NCI-H446 treated with DMSO at 0.1 percent for 48 hours (cell line): ENCODE results near the gene SLC66A1.

Source experiments
- DNase-seq: peaks from one replicate; lab custom pipeline; 2025; lab: John Stamatoyannopoulos, UW

The SLC66A1 gene

GRCh38 chr1:19305880-19306279 lies 6.2 kb upstream of the SLC66A1 start:
- no peak for DNase-seq

DNA sequence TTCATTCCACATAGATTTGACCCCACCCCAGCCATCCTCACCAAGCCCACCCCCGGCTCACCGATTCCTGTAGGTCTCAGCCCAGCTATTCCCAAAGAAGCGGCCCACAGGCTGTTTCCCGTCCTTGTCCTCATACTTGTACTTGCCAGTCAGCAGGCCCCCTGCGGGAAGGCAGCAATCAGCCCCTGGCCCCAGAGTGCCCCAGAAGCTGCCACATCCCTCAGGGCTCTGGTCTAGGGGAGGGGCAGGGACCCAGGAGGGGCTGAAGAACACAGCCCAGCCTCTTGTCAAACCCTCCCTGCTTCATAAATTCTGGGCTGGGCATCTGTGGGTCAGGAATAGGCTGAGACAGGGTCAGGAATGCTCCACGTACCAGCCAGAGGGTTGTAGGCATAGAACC lies 5.2 kb upstream of the SLC66A1 start:
- DNase-seq: no peak

- DNase-seq: no peak
Observed at GRCh38 chr1:19307794-19308508, 4.2 kb upstream of the SLC66A1 start.

DNA sequence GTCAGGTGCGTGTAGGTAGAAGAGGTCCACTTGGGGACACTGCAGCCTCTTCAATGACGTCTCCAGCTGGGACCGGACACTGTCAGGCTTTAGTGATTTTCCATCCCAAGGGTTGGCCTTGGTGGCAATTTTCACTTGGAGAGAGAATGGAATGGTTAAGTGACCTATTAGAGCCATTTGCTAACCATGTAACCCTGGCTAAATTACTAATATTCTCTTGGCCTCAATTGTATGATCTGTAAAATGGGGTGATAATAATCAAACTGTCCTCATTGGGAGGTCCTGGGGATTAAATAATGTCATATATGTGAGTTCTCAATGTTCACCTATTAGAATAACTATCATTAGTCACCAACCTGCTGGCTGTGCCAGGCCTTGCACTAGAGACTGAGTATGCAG lies 3.6 kb upstream of the SLC66A1 start:
- no peak for DNase-seq

DNA sequence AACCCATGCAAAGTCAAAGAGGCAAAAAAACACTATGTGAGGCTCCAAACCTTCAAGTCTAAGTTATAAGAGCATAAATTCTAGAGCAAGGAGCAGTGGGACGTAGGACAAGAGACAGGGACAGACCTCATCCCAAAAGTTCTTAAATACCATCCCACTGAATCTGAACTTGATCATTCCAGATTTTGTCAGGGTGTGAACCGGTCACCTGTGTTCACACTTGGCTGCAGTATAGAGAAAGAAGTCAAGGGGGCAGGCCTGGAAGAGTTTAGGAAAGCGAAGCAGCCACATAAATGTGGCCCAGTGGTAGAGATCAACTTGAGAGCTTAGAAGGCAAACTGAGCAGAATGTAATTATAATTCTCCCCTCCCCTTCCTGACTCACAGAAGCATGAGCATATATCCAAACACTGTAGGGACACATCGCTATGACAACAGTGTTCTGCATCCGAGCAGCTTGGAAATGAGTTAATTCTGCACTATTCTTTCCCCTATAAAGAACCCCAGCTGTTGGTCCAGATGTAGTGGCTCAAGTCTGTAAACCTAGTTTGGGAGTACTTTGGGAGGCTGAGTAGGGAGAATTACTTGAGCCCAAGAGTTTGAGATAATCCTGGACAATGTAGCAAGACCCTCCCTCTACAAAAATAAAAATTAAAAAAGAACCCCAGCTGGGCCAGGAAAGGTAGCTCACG lies 2.9 kb upstream of the SLC66A1 start:
- no peak for DNase-seq

DNA sequence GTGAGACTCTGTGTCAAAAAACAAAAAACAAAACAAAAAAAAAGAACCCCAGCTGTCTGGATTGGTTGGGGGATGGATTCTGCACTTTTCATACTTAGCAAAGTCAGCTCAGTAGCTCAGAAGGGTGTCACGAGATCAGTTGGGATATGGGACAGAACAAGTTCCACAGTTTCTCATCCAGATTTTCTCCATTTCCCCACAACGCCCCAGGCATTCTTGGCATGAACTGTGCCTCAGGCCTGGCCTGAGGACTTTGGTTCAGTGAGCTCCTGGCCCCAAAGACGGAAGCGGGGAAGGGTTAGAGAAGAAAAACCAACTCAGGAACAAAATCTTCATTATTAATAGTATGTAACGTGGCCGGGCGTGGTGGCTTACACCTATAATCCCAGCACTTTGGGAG lies 2.1 kb upstream of the SLC66A1 start:
- DNase-seq: no peak

DNA sequence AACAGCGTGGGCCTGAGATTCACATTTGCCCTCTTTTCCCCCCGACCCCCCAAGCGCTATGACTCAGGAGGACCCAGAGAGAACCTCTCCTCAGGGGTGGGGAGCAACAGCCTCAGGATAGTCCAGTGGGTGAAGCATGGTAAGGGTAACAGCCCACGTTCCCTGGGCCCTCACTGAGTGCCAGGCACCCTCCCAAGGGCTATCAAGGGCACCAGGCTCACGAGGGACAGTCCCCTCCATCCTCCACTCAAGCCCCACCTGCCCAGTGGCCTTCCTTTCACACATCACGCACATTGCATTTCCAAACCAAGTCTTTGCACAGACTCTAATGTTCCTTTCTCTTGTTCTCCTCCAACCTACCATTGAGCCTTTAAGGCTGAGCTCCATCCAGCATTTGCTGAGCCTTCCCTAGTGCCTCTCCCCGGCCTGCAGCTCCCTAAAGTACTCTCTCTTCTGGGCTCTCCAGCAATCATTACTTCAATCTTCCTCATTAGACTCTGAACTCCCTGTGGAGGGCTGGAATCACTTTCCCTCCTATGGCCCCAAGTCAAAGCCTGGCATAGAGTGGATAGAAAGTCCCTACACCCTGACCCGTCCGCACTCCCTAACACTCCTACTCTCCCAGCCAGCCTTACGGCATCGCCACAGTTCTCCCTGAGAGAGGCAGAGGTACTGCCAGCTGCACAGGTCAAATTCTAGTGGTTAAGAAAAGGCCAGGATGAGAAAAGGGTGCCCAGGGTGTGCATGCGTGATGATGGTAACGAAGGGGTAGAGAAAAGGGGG lies 1.2 kb upstream of the SLC66A1 start:
- no peak for DNase-seq

DNA sequence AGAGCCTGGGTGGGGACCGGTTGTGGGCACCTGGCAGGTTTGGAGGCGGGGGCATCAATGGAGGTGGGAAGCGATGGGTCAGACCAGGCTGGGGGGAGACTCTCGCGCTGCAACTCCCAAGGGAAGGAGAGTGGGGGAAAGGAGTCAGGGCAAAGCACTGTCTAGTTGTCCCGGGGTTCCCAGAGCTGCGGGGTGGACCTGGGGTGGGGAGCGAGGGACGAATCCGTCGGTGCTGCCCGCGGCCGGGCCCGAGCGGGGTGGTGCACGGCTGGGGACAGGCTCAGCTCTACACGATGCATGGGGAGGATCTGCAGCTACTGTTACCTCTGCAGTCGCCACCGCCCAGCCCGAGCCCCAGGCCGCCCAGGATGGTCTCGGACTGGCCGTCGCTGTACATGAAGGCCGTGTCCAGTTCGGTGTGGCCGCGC lies 609 bp upstream of the SLC66A1 start:
- DNase-seq: no peak

DNA sequence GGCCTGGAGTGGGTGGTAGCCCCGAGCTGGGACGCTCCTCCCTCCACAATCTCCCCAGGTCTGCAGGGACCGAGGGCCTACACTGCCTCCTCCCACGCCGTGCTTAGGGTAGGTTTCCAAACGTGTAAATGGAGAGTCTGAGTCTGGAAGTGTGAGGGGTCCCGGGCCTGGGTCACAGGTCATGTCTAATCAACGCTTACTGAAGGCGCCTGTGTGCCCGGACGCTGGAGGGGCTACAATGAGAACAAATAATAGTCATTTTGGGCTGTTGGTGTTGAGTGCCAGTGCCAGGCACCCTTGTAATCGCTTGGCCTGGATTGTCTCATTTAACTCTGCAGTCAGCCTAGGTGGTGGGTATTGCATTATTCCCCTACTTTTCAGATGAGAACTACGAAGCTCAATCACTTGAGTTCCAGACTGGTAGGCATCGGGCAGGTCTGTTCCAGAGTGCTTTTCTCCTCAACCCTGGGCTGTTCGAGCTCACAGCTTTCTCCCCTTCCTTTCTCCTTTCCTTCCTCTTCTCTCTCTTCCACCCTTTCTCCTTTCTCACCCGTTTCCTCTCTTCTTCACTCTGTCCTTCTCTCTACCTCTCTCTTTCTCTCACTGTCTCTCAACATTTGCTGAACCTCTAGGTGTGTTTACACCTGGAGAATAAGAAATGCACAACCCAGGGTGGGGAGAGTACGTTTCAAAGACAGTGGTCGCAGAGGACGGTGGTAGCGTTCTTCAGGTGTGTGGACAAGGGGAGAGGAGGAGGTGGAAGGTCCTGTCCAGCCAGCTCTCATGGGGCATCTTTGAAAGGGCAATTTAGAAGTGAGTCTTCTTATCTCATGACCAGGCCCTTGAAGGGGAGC lies 883 bp downstream of the SLC66A1 start:
- no peak for DNase-seq

DNA sequence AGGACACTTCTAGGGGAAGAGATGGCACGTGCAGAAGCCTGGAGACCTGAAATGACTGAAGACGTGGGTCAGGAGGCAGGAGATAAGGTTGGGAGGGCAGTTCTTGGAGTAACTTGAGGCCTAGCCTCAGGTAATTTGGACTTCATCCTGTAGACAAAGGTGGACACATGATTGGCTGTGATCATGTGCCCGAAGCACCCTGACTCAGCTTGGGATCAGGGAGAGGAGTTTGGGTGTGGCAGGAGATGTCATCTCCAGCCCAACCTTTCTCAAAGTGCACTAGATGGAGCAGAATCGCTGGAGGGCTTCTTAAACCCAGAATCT lies 1.5 kb downstream of the SLC66A1 start:
- no peak for DNase-seq

- DNase-seq: no peak
Observed at GRCh38 chr1:19313961-19314882, 2.1 kb downstream of the SLC66A1 start.

GRCh38 chr1:19315378-19316198 lies 3.5 kb downstream of the SLC66A1 start:
- DNase-seq: no peak

GRCh38 chr1:19317126-19317910 lies 5.2 kb downstream of the SLC66A1 start:
- no peak for DNase-seq

DNA sequence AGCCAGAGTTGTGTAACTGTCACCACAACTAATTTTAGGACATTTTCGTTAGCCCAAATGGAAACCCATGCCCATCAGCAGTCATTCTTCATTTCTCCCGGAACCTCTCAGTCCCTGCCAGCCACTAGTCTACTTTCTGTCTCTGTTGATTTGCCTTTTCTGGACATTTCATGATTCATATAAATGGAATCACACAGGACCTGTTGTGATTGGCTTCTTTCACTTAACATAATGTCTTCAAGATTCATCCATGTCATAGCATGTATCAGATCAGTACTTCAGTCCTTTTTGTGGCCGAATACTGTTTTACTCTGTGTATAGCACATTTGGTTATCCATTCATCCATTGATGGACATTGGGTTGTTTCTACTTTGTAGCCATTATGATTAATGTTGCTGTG lies 7.1 kb downstream of the SLC66A1 start:
- DNase-seq: no peak

DNA sequence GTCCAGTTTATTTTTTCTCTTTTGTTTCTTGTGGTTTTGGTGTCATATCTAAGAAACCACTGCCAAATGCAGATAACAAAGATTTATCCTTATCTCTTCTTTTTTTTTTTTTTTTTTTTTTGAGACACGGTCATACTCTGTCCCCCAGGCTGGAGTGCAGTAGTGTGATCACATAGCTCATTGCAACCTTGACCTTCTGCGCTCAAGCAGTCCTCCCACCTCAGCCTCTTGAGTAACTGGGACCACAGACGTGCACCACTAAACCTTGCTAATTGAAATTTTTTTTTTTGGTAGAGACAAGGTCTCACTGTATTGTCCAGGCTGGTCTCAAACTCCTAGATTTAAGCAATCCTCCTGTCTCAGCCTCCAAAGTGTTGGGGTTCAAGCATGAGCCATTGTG lies 8.9 kb downstream of the SLC66A1 start:
- no peak for DNase-seq

GRCh38 chr1:19322481-19322880 lies 10.4 kb downstream of the SLC66A1 start:
- no peak for DNase-seq

GRCh38 chr1:19323987-19324664 lies 12.0 kb downstream of the SLC66A1 start:
- no peak for DNase-seq

DNA sequence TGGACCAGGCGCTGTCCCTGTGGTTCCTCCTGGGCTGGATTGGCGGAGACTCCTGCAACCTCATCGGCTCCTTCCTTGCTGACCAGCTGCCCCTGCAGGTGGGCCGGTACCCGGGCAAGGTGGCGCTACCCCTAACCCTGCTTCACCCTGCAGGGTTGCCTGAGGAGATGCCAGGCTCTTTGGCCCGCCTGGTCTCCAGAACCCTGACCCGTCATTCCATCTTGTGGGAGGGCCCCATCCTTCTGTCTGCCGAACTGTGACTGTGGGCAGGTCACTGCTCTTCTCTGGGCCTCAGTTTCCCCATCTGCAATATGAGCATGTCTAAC lies 12.5 kb downstream of the SLC66A1 start:
- DNase-seq: no peak

DNA sequence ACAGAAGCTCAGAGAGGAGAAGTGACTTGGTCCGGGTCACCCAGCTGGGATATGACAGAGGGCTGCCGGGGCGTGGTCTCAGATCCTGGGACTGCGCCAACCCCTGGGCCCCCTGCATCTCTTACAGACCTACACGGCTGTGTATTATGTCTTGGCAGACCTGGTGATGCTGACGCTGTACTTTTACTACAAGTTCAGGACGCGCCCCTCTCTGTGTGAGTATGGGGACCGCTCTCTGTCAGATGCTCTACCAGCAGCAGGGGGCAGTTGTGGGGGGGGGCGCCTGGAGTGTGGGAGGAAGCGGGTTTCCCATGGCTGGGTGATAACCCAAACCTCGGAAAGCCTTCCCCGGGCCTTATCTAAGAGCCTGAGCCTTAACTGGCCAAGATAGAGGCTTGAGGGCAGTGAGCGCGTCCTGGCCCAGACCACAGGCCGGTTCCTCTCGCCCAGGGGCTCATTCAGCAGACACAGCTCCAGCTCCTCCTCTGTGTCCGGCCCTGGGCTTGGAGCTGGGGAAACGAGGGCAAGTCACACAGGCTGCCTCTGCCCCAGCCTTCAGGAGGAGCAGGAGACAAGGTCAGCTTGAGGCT lies 13.3 kb downstream of the SLC66A1 start:
- no peak for DNase-seq
